OCI-LY3 (cell line): Measurements from ENCODE around the gene NFATC2IP.

Experiments
- H2AFZ ChIP-seq: fragments of 200-600, 300-600 bp; shearing (Covaris generic); 2 replicates; pipeline ENCODE4 v1.6.0; 2014; ENCODE audit warnings: antibody characterized with exemption, low read depth, low read length
- H3K27ac ChIP-seq: fragments of 200-600, 300-600 bp; sonication (generic); 2 replicates; pipeline ENCODE4 v1.5.1; 2014; ENCODE audit warnings: mild to moderate bottlenecking, low read length, moderate library complexity, mixed read lengths
- H3K27me3 ChIP-seq: fragments of 200-600, 300-600 bp; sonication (generic); 2 replicates; pipeline ENCODE4 v1.6.1; 2014; ENCODE audit warnings: low read depth, low read length, mixed read lengths
- H3K36me3 ChIP-seq: fragments of 200-600, 300-600 bp; sonication (generic); replicated peaks from 2 replicates; pipeline ENCODE3; 2014; ENCODE audit warnings: low read depth, low read length, mixed read lengths
- H3K4me1 ChIP-seq: fragments of 300-600, 200-600 bp; sonication (generic); 2 replicates; pipeline ENCODE4 v1.6.1; 2014; ENCODE audit warnings: low read length, mixed read lengths
- H3K4me2 ChIP-seq: fragments of 200-600, 300-600 bp; sonication (generic); 2 replicates; pipeline ENCODE4 v1.6.1; 2014; ENCODE audit warnings: low read length, mixed read lengths
- H3K4me3 ChIP-seq: fragments of 300-600, 200-600 bp; sonication (generic); 2 replicates; pipeline ENCODE4 v1.5.1; 2014; ENCODE audit warnings: antibody characterized with exemption, mild to moderate bottlenecking, low read length, moderate library complexity
- H3K79me2 ChIP-seq: fragments of 300-600, 200-600 bp; shearing (Covaris generic); 2 replicates; pipeline ENCODE4 v1.6.1; 2014; ENCODE audit warnings: mild to moderate bottlenecking, low read length, mixed read lengths
- H3K9ac ChIP-seq: fragments of 300-600, 200-600 bp; shearing (Covaris generic); 2 replicates; pipeline ENCODE4 v1.6.0; 2014; ENCODE audit warnings: mild to moderate bottlenecking, low read length, moderate library complexity
- H3K9me3 ChIP-seq: fragments of 200-600, 300-600 bp; shearing (Covaris generic); 2 replicates; pipeline ENCODE4 v1.6.1; 2014; ENCODE audit warnings: low read length, mixed read lengths; ENCODE audit not compliant: insufficient read depth
- H4K20me1 ChIP-seq: fragments of 200-600, 300-600 bp; sonication (generic); 2 replicates; pipeline ENCODE4 v1.6.1; 2016; ENCODE audit warnings: low read length, mixed read lengths; ENCODE audit not compliant: insufficient read depth
- CTCF ChIP-seq: fragments of 200-600, 300-600 bp; sonication (generic); IDR thresholded peaks from 2 replicates; pipeline ENCODE4 v1.5.1; 2014; ENCODE audit warnings: antibody characterized with exemption, low read length, low read depth
- EZH2phosphoT487 ChIP-seq: fragments of 200-600 bp; shearing (Covaris generic); IDR thresholded peaks from 2 replicates; pipeline ENCODE4 v1.6.1; 2018; ENCODE audit warnings: antibody characterized with exemption, mixed run types, low read depth

NFATC2IP gene

GRCh38 chr16:28910086-28911031 lies 40.4 kb upstream of the NFATC2IP start:
- H3K4me3 ChIP-seq, result no peak overlapping the region
- no peak overlapping the region for H3K9ac ChIP-seq
- H3K4me2 ChIP-seq, result peak overlapping the region; percentile 12; the same call in 1 of the 2 replicates
- peaks cover 10% of the 10 kb centered on the region for H3K4me1 ChIP-seq
- no peaks in the 10 kb centered on the region for H3K27me3 ChIP-seq
- no peaks in the 10 kb centered on the region for H3K9me3 ChIP-seq
- H3K79me2 ChIP-seq, result no peaks in the 10 kb centered on the region
- no peak overlapping the region for H2AFZ ChIP-seq
- peaks cover 4% of the 10 kb centered on the region for H3K36me3 ChIP-seq
- TF ChIP-seq CTCF, result no peak
- TF ChIP-seq EZH2phosphoT487, result no peak
- H3K27ac ChIP-seq, result no peak overlapping the region
- no peaks in the 10 kb centered on the region for H4K20me1 ChIP-seq

- Histone ChIP-seq H3K79me2 (no peaks in the 10 kb centered on the region), H3K4me2 (no peak overlapping the region), H2AFZ (no peak overlapping the region), H4K20me1 (no peaks in the 10 kb centered on the region), H3K27ac (no peak overlapping the region), H3K9me3 (no peaks in the 10 kb centered on the region), H3K27me3 (no peaks in the 10 kb centered on the region), H3K36me3 (peaks cover 9% of the 10 kb centered on the region), H3K4me1 (peaks cover 16% of the 10 kb centered on the region), H3K4me3 (no peak overlapping the region), H3K9ac (no peak overlapping the region)
- no peak for TF ChIP-seq EZH2phosphoT487
- no peak for TF ChIP-seq CTCF
Observed at GRCh38 chr16:28912558-28912957, 38.2 kb upstream of the NFATC2IP start.

- Histone ChIP-seq H3K4me3 (no peak overlapping the region), H3K9me3 (no peaks in the 10 kb centered on the region), H3K79me2 (no peaks in the 10 kb centered on the region), H2AFZ (no peak overlapping the region), H4K20me1 (no peaks in the 10 kb centered on the region), H3K27ac (no peak overlapping the region), H3K4me1 (peaks cover 19% of the 10 kb centered on the region), H3K36me3 (peaks cover 9% of the 10 kb centered on the region), H3K9ac (no peak overlapping the region), H3K27me3 (no peaks in the 10 kb centered on the region), H3K4me2 (no peak overlapping the region)
- TF ChIP-seq EZH2phosphoT487, result no peak
- TF ChIP-seq CTCF, result no peak
Observed at GRCh38 chr16:28913946-28914724, 36.6 kb upstream of the NFATC2IP start.

- Histone ChIP-seq H4K20me1 (no peaks in the 10 kb centered on the region), H3K27me3 (no peaks in the 10 kb centered on the region), H3K4me1 (peaks cover 16% of the 10 kb centered on the region), H3K79me2 (no peaks in the 10 kb centered on the region), H3K36me3 (peaks cover 12% of the 10 kb centered on the region), H2AFZ (no peak overlapping the region), H3K9ac (no peak overlapping the region), H3K27ac (no peak overlapping the region), H3K4me2 (no peak overlapping the region), H3K9me3 (no peaks in the 10 kb centered on the region), H3K4me3 (no peak overlapping the region)
- no peak for TF ChIP-seq CTCF
- no peak for TF ChIP-seq EZH2phosphoT487
Observed at GRCh38 chr16:28915181-28915580, 35.6 kb upstream of the NFATC2IP start.
